IMR-90 (cell line): ENCODE measurements around the gene HADHA. TPM values are rescaled to one million over a fixed set of nuclear protein-coding genes. Genes with fewer than 3 reads are reported as not detected.

Experiments
- ATAC-seq: fragments of 200-7000 bp; cut with Tn5 transposase; 2 replicates; pipeline ENCODE4 v1.9.1; 2020; ENCODE audit warnings: low read depth, mild to moderate bottlenecking, moderate library complexity
- BruUV-seq: library from RNA; stranded (reverse); fragments of 400-500 nt; replicated peaks from 2 replicates; lab custom pipeline; 2021; lab: Mats Ljungman, UMichigan
- CTCF ChIA-PET: fragments of 300-600 bp; formaldehyde crosslinking; extraction: SDS; loops from one replicate; lab custom pipeline; 2021; ENCODE audit warnings: antibody characterized with exemption; lab: Yijun Ruan, JAX
- POLR2A ChIA-PET: fragments of 300-600 bp; sonication (Branson Sonifier 250); formaldehyde crosslinking; loops from one replicate; lab custom pipeline; 2022; ENCODE audit warnings: antibody characterized with exemption; ENCODE audit not compliant: unreplicated experiment; lab: Charles Lee
- DNase-seq: peaks from one replicate; pipeline ENCODE4 v3.0.0; 2013
- H2AFZ ChIP-seq: replicated peaks from 2 replicates; pipeline ENCODE3; 2013; ENCODE audit warnings: low read length, mild to moderate bottlenecking; ENCODE audit not compliant: poor library complexity
- H2AK5ac ChIP-seq: 2 replicates; pipeline ENCODE4 v1.6.1; 2013; ENCODE audit warnings: low read depth, low read length, inconsistent platforms
- H2AK9ac ChIP-seq: replicated peaks from 2 replicates; pipeline ENCODE3; 2013; ENCODE audit warnings: mild to moderate bottlenecking, low read depth, low read length, moderate library complexity; ENCODE audit not compliant: poor library complexity
- H2BK120ac ChIP-seq: 2 replicates; pipeline ENCODE4 v1.6.1; 2013; ENCODE audit warnings: low read depth, low read length, inconsistent platforms
- H2BK15ac ChIP-seq: 3 replicates; pipeline ENCODE4 v1.6.1; 2013; ENCODE audit warnings: low read depth, low read length, inconsistent platforms
- H2BK20ac ChIP-seq: 2 replicates; pipeline ENCODE4 v1.6.1; 2013; ENCODE audit warnings: low read depth, mild to moderate bottlenecking, inconsistent platforms, low read length, moderate library complexity
- H2BK5ac ChIP-seq: 2 replicates; pipeline ENCODE4 v1.6.1; 2013; ENCODE audit warnings: mild to moderate bottlenecking, low read depth, low read length, inconsistent platforms; ENCODE audit not compliant: poor library complexity, severe bottlenecking
- H3K14ac ChIP-seq: replicated peaks from 2 replicates; pipeline ENCODE4 v1.6.1; 2013; ENCODE audit warnings: low read depth, low read length, inconsistent platforms
- H3K18ac ChIP-seq: 2 replicates; pipeline ENCODE4 v1.6.1; 2013; ENCODE audit warnings: low read depth, low read length, control low read depth
- H3K23ac ChIP-seq: 2 replicates; pipeline ENCODE4 v1.6.1; 2013; ENCODE audit warnings: low read depth, low read length, inconsistent platforms
- H3K27ac ChIP-seq: 2 replicates; pipeline ENCODE4 v1.5.1; 2013; ENCODE audit warnings: mild to moderate bottlenecking, control low read depth, low read length; ENCODE audit not compliant: insufficient read depth
- H3K27me3 ChIP-seq: 2 replicates; pipeline ENCODE4 v1.6.1; 2013; ENCODE audit warnings: low read length; ENCODE audit not compliant: control insufficient read depth, insufficient read depth
- H3K36me3 ChIP-seq: 2 replicates; pipeline ENCODE4 v1.6.1; 2013; ENCODE audit warnings: low read length, mixed read lengths; ENCODE audit not compliant: control insufficient read depth, insufficient read depth
- H3K4ac ChIP-seq: 2 replicates; pipeline ENCODE4 v1.6.1; 2013; ENCODE audit warnings: low read depth, low read length, inconsistent platforms
- H3K4me1 ChIP-seq: 2 replicates; pipeline ENCODE4 v1.6.1; 2013; ENCODE audit warnings: low read length, mixed read lengths; ENCODE audit not compliant: control insufficient read depth, insufficient read depth
- H3K4me2 ChIP-seq: 2 replicates; pipeline ENCODE4 v1.6.1; 2013; ENCODE audit warnings: low read depth, mild to moderate bottlenecking, control low read depth, low read length, moderate library complexity
- H3K4me3 ChIP-seq: 2 replicates; pipeline ENCODE4 v1.5.1; 2013; ENCODE audit warnings: low read depth, mild to moderate bottlenecking, control low read depth, low read length, moderate library complexity; ENCODE audit not compliant: insufficient read depth
- H3K56ac ChIP-seq: 2 replicates; pipeline ENCODE4 v1.6.1; 2013; ENCODE audit warnings: low read length, inconsistent platforms; ENCODE audit not compliant: insufficient read depth; ENCODE audit errors: extremely low read depth
- H3K79me1 ChIP-seq, 2 experiments: 2 replicates each; pipeline ENCODE4 v1.6.1; 2013; ENCODE audit warnings: low read length in 2 of 2, inconsistent platforms in 1 of 2, low read depth in 1 of 2
- H3K9ac ChIP-seq: 2 replicates; pipeline ENCODE4 v1.6.1; 2013; ENCODE audit warnings: low read depth, low read length, control low read depth
- H3K9me1 ChIP-seq: 2 replicates; pipeline ENCODE4 v1.6.1; 2013; ENCODE audit warnings: low read length, inconsistent platforms; ENCODE audit not compliant: insufficient read depth
- H3K9me3 ChIP-seq: 2 replicates; pipeline ENCODE4 v1.6.1; 2013; ENCODE audit warnings: low read length; ENCODE audit not compliant: control insufficient read depth, insufficient read depth
- H4K20me1 ChIP-seq: 2 replicates; pipeline ENCODE4 v1.6.1; 2013; ENCODE audit warnings: low read length, inconsistent platforms; ENCODE audit not compliant: insufficient read depth
- H4K5ac ChIP-seq: 2 replicates; pipeline ENCODE4 v1.6.1; 2013; ENCODE audit warnings: mild to moderate bottlenecking, low read depth, low read length, control low read depth
- H4K8ac ChIP-seq, 2 experiments: 2 replicates each; pipeline ENCODE4 v1.6.1; 2013; ENCODE audit warnings: low read depth in 2 of 2, low read length in 2 of 2, control low read depth in 1 of 2, inconsistent platforms in 1 of 2
- H4K91ac ChIP-seq: 2 replicates; pipeline ENCODE4 v1.6.1; 2013; ENCODE audit warnings: low read depth, low read length, inconsistent platforms; ENCODE audit not compliant: insufficient read depth
- MXI1 ChIP-seq: IDR thresholded peaks from 2 replicates; pipeline ENCODE4 v1.6.1; 2012; ENCODE audit warnings: low read depth, mild to moderate bottlenecking, low read length, moderate library complexity, borderline replicate concordance
- WGBS, 2 experiments: methylation state at CpG; one replicate each; pipeline versions ENCODE4 v1.1.5 to v1.1.7; 2013; ENCODE audit warnings: missing lambda C conversion rate in 2 of 2; ENCODE audit not compliant: insufficient read length in 1 of 2; ENCODE audit errors: extremely low coverage in 2 of 2; 5-methylcytosine and 5-hydroxymethylcytosine counted together
- dilution Hi-C: fragments of 300-500 bp; cut with HindIII; formaldehyde crosslinking; loops from one replicate; pipeline ENCODE4 v1.14.3; 2018; ENCODE audit warnings: low sequenced_read_pairs; ENCODE audit not compliant: unreplicated experiment
- in situ Hi-C: fragments of 300-500 bp; cut with MboI; formaldehyde crosslinking; loops from 3 replicates; pipeline ENCODE4 v1.14.3; 2019; ENCODE audit warnings: low sequenced_read_pairs, inconsistent platforms, mixed read lengths
- intact Hi-C: fragments of 100-400 bp; cut with micrococcal nuclease; formaldehyde crosslinking; loops from 2 replicates; pipeline ENCODE4 v1.10.0; 2022
- polyA plus RNA-seq, 3 experiments: library from polyadenylated mRNA; depleted of rRNA; stranded (reverse); fragments of >200 nt; gene quantifications; 2 replicates each; pipeline ENCODE4 v1.2.3, GENCODE V29; 2012; ENCODE audit warnings: low replicate concordance in 1 of 3
- total RNA-seq: library from RNA; depleted of rRNA; stranded (reverse); fragments of >200 nt; gene quantifications from 2 replicates; pipeline ENCODE4 v1.2.3, GENCODE V29; 2012
- TF ChIP-seq, protein P1 (sequence below): fragments of 150-350 bp; IDR thresholded peaks from 2 replicates; pipeline ENCODE4 v1.6.1; 2017; ENCODE audit warnings: mild to moderate bottlenecking, antibody characterized with exemption, low read length, low read depth

Gene HADHA
- total and polyA plus RNA-seq, 2 of the 4 experiments (the other 2 are of a cell fraction) = 52.7 to 111 TPM

DNA sequence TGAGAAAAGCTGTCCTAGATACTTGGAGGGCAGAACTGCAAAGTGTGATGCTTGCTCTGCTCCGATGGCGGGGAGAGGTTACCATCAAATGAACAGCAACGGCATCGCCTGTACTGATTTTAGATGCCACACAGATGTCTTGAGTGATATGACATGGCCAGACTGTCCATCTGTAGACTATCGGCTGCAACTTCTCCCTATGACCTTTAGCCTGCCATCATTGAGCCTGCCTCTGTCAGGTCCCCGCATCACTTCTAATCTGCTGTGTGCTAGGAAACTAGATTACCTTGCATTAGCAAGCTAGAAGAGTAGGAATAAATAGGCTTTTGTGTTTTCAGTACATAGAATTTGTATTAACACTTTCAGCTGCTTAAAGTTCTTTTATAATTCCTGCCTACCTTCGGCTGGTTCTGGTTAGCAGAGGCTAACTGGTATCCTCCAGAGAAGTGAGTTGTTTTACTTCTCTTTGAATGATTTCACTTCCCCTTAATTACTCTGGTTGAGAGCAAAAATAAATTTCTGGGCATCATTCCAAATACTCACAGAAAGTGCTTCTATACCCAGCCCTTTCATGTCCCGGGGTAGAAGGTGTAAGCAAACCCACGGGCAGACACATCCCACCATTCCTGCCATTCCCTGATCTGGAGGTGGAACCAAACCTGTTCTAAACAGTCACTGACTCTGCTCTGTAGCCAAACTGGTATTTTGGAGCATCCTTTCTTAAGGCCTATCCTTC is 47.6 kb downstream of the HADHA start:
- in situ Hi-C loops = no loop called here
- dilution Hi-C loops = no loop called here
- ATAC-seq = no peak

More for the DNA sequence above, 47.6 kb downstream of the HADHA start:
- Histone ChIP-seq H3K18ac (no peak overlapping the region), H3K4me3 (no peak overlapping the region), H3K79me1 (peaks cover 0 to 2% of the 10 kb centered on the region in 2 experiments; a peak in 1 of 4 replicates), H4K8ac (no peak overlapping the region), H4K91ac (no peak overlapping the region), H3K9ac (no peak overlapping the region), H3K56ac (no peak overlapping the region), H4K5ac (no peak overlapping the region), H4K20me1 (no peaks in the 10 kb centered on the region), H2AFZ (no peak overlapping the region), H3K14ac (no peak overlapping the region), H2AK9ac (no peak overlapping the region), H2BK5ac (no peak overlapping the region), H3K36me3 (peaks cover 43% of the 10 kb centered on the region), H3K4ac (no peak overlapping the region), H2AK5ac (no peak overlapping the region), H3K4me2 (no peak overlapping the region), H3K23ac (no peak overlapping the region), H2BK20ac (no peak overlapping the region), H3K9me1 (no peaks in the 10 kb centered on the region), H3K4me1 (no peaks in the 10 kb centered on the region), H3K27me3 (no peaks in the 10 kb centered on the region), H3K9me3 (no peaks in the 10 kb centered on the region), H3K27ac (no peak overlapping the region), H2BK15ac (no peak overlapping the region), H2BK120ac (no peak overlapping the region)
- ChIA-PET CTCF (no interaction called here), POLR2A (no interaction called here)
- DNase-seq = no peak
- intact Hi-C loops = no loop called here
- 96% methylated on average over 5 of the region's 9 CpGs; no CpG with 5 or more reads in 1 of the 2 experiments for WGBS, 2 experiments
- BruUV-seq = no TSS peak
- no peak for TF ChIP-seq MXI1
- TF ChIP-seq, protein P1, sequence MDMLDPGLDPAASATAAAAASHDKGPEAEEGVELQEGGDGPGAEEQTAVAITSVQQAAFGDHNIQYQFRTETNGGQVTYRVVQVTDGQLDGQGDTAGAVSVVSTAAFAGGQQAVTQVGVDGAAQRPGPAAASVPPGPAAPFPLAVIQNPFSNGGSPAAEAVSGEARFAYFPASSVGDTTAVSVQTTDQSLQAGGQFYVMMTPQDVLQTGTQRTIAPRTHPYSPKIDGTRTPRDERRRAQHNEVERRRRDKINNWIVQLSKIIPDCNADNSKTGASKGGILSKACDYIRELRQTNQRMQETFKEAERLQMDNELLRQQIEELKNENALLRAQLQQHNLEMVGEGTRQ = no peak
